HUES48 (cell line): ENCODE measurements around the gene HAPSTR1.
A peak's percentile ranks its signal among the peaks of the same experiment; 100 is the strongest.
"Not testable (repeated sequence)": the region's sequence is repeated elsewhere in the genome, so short reads cannot be mapped to it uniquely, and the experiment has no call there.

Source experiments
- H3K27ac ChIP-seq: one replicate; pipeline ENCODE4 v1.7.0; 2013; ENCODE audit warnings: low read depth, low read length, inconsistent platforms
- H3K27me3 ChIP-seq: 2 replicates; pipeline ENCODE4 v1.6.1; 2013; ENCODE audit warnings: mild to moderate bottlenecking, low read length; ENCODE audit not compliant: control insufficient read depth, insufficient read depth
- H3K36me3 ChIP-seq: 2 replicates; pipeline ENCODE4 v1.6.1; 2013; ENCODE audit warnings: low read length; ENCODE audit not compliant: control insufficient read depth, insufficient read depth
- H3K4me1 ChIP-seq: 2 replicates; pipeline ENCODE4 v1.6.1; 2013; ENCODE audit warnings: mild to moderate bottlenecking, low read length; ENCODE audit not compliant: control insufficient read depth, insufficient read depth
- H3K4me3 ChIP-seq: 2 replicates; pipeline ENCODE4 v1.5.1; 2013; ENCODE audit warnings: mild to moderate bottlenecking, low read depth, low read length
- H3K9ac ChIP-seq: 2 replicates; pipeline ENCODE4 v1.6.1; 2013; ENCODE audit warnings: mild to moderate bottlenecking, low read depth, low read length, moderate library complexity
- H3K9me3 ChIP-seq: 2 replicates; pipeline ENCODE4 v1.6.1; 2013; ENCODE audit warnings: low read length; ENCODE audit not compliant: control insufficient read depth, insufficient read depth

Gene HAPSTR1

GRCh38 chr16:9090960-9091866 lies at the start of gene HAPSTR1:
Gene HAPSTR1 (plus strand): TSS chr16:9091644. CDS start chr16:9092045, 401 bp downstream.
- H3K9me3 ChIP-seq = no peaks in the 10 kb centered on the region
- no peaks in the 10 kb centered on the region for H3K27me3 ChIP-seq
- H3K4me3 ChIP-seq = peak within 1 kb of the TSS; percentile 91
- peak within 1 kb of the TSS; percentile 94 for H3K9ac ChIP-seq
- peak within 1 kb of the TSS; percentile 91 for H3K27ac ChIP-seq
- H3K4me1 ChIP-seq = peaks cover 28% of the 10 kb centered on the region
- H3K36me3 ChIP-seq = peaks cover 29% of the 10 kb centered on the region

GRCh38 chr16:9042533-9042932 lies 48.9 kb upstream of the HAPSTR1 start:
- no peaks in the 10 kb centered on the region for H3K9me3 ChIP-seq
- H3K27ac ChIP-seq = no peak overlapping the region
- no peaks in the 10 kb centered on the region for H3K27me3 ChIP-seq
- H3K9ac ChIP-seq = no peak overlapping the region
- no peaks in the 10 kb centered on the region for H3K36me3 ChIP-seq
- peaks cover 5% of the 10 kb centered on the region for H3K4me1 ChIP-seq
- no peak overlapping the region for H3K4me3 ChIP-seq

- Histone ChIP-seq H3K36me3 (no peaks in the 10 kb centered on the region), H3K27me3 (no peaks in the 10 kb centered on the region), H3K4me1 (peaks cover 11% of the 10 kb centered on the region), H3K9ac (no peak overlapping the region), H3K27ac (no peak overlapping the region), H3K4me3 (no peak overlapping the region), H3K9me3 (no peaks in the 10 kb centered on the region)
Measured at GRCh38 chr16:9042964-9043680, 48.3 kb upstream of the HAPSTR1 start.

GRCh38 chr16:9045562-9045961 lies 45.9 kb upstream of the HAPSTR1 start:
- not testable (repeated sequence) for H3K36me3 ChIP-seq, H3K9ac ChIP-seq, H3K27me3 ChIP-seq, H3K4me3 ChIP-seq, H3K27ac ChIP-seq, H3K9me3 ChIP-seq
- H3K4me1 ChIP-seq = peaks cover 18% of the 10 kb centered on the region

- peaks cover 18% of the 10 kb centered on the region for H3K4me1 ChIP-seq
- H3K27ac ChIP-seq = no peak overlapping the region
- no peaks in the 10 kb centered on the region for H3K9me3 ChIP-seq
- no peaks in the 10 kb centered on the region for H3K36me3 ChIP-seq
- H3K9ac ChIP-seq = no peak overlapping the region
- H3K27me3 ChIP-seq = no peaks in the 10 kb centered on the region
- H3K4me3 ChIP-seq = no peak overlapping the region
Measured at GRCh38 chr16:9046667-9047055, 44.8 kb upstream of the HAPSTR1 start.

GRCh38 chr16:9047689-9048301 lies 43.6 kb upstream of the HAPSTR1 start:
- Histone ChIP-seq H3K9ac (peak overlapping the region; percentile 54), H3K36me3 (no peaks in the 10 kb centered on the region), H3K9me3 (no peaks in the 10 kb centered on the region), H3K27ac (peak overlapping the region; percentile 95), H3K27me3 (no peaks in the 10 kb centered on the region), H3K4me3 (no peak overlapping the region), H3K4me1 (peaks cover 19% of the 10 kb centered on the region)

GRCh38 chr16:9048302-9048700 lies 43.1 kb upstream of the HAPSTR1 start:
- peaks cover 20% of the 10 kb centered on the region for H3K4me1 ChIP-seq
- peak overlapping the region; percentile 54 for H3K9ac ChIP-seq
- H3K4me3 ChIP-seq = no peak overlapping the region
- H3K27me3 ChIP-seq = no peaks in the 10 kb centered on the region
- H3K36me3 ChIP-seq = no peaks in the 10 kb centered on the region
- H3K9me3 ChIP-seq = no peaks in the 10 kb centered on the region
- peak overlapping the region; percentile 95 for H3K27ac ChIP-seq

- Histone ChIP-seq H3K9me3 (no peaks in the 10 kb centered on the region), H3K4me1 (peaks cover 20% of the 10 kb centered on the region), H3K27ac (no peak overlapping the region), H3K4me3 (no peak overlapping the region), H3K27me3 (no peaks in the 10 kb centered on the region), H3K36me3 (no peaks in the 10 kb centered on the region), H3K9ac (no peak overlapping the region)
Measured at GRCh38 chr16:9049241-9049640, 42.2 kb upstream of the HAPSTR1 start.

GRCh38 chr16:9050102-9050830 lies 41.2 kb upstream of the HAPSTR1 start:
- 0 out of 2 replicates have a peak overlapping the region, but pooled peaks have one; percentile 31 for H3K4me3 ChIP-seq
- H3K36me3 ChIP-seq = no peaks in the 10 kb centered on the region
- H3K27me3 ChIP-seq = no peaks in the 10 kb centered on the region
- peak overlapping the region; percentile 15 for H3K27ac ChIP-seq
- peaks cover 20% of the 10 kb centered on the region for H3K4me1 ChIP-seq
- H3K9me3 ChIP-seq = no peaks in the 10 kb centered on the region
- H3K9ac ChIP-seq = no peak overlapping the region

- Histone ChIP-seq H3K9me3 (no peaks in the 10 kb centered on the region), H3K36me3 (no peaks in the 10 kb centered on the region), H3K27me3 (no peaks in the 10 kb centered on the region), H3K4me1 (peaks cover 10% of the 10 kb centered on the region), H3K4me3 (peak overlapping the region; percentile 51), H3K9ac (0 out of 2 replicates have a peak overlapping the region, but pooled peaks have one; percentile 33), H3K27ac (peak overlapping the region; percentile 62)
Measured at GRCh38 chr16:9053006-9053601, 38.3 kb upstream of the HAPSTR1 start.
